ENCODE measurements around the gene RASL11B.

Gene RASL11B

GRCh38 chr4:52837716-52838558, 24.2 kb upstream of the RASL11B start:
- H3K4me3 ChIP-seq (ENCODE audit: insufficient read length, low read depth), result no peak overlapping the region
- H3K4me1 ChIP-seq (ENCODE audit: insufficient read depth, insufficient read length), result peaks cover 2% of the 10 kb centered on the region
- H3K9me3 ChIP-seq (ENCODE audit: insufficient read depth, low read length), result no peaks in the 10 kb centered on the region
- no peaks in the 10 kb centered on the region for H3K36me3 ChIP-seq (ENCODE audit: insufficient read depth, insufficient read length, low read length)
- peak overlapping the region; percentile 26 for H3K9ac ChIP-seq (ENCODE audit: insufficient read length, low read depth)
- TF ChIP-seq SUZ12 (IDR thresholded peaks at IDR 0.05; ENCODE audit: extremely low read depth, insufficient read depth, insufficient read length), result no peak
- TF ChIP-seq ZNF274 (IDR thresholded peaks at IDR 0.05; ENCODE audit: low read depth, low read length), result no peak
- TF ChIP-seq YY1 (IDR thresholded peaks at IDR 0.05; ENCODE audit: insufficient read depth, insufficient read length), result no peak
- no peak for DNase-seq (ENCODE audit: low read depth, low spot score)
- no peaks in the 10 kb centered on the region for H3K27me3 ChIP-seq (ENCODE audit: insufficient read depth, insufficient read length)

GRCh38 chr4:52838729-52839586, 23.2 kb upstream of the RASL11B start:
- no peaks in the 10 kb centered on the region for H3K36me3 ChIP-seq (ENCODE audit: insufficient read depth, insufficient read length, low read length)
- H3K9ac ChIP-seq (ENCODE audit: insufficient read length, low read depth), result no peak overlapping the region
- no peaks in the 10 kb centered on the region for H3K9me3 ChIP-seq (ENCODE audit: insufficient read depth, low read length)
- no peak for TF ChIP-seq ZNF274 (IDR thresholded peaks at IDR 0.05; ENCODE audit: low read depth, low read length)
- no peak for TF ChIP-seq YY1 (IDR thresholded peaks at IDR 0.05; ENCODE audit: insufficient read depth, insufficient read length)
- no peak for TF ChIP-seq SUZ12 (IDR thresholded peaks at IDR 0.05; ENCODE audit: extremely low read depth, insufficient read depth, insufficient read length)
- no peak for DNase-seq (ENCODE audit: low read depth, low spot score)
- H3K4me1 ChIP-seq (ENCODE audit: insufficient read depth, insufficient read length), result peaks cover 2% of the 10 kb centered on the region
- H3K4me3 ChIP-seq (ENCODE audit: insufficient read length, low read depth), result no peak overlapping the region
- H3K27me3 ChIP-seq (ENCODE audit: insufficient read depth, insufficient read length), result no peaks in the 10 kb centered on the region

GRCh38 chr4:52840531-52841370, 21.4 kb upstream of the RASL11B start:
- H3K4me1 ChIP-seq (ENCODE audit: insufficient read depth, insufficient read length), result peaks cover 2% of the 10 kb centered on the region
- H3K4me3 ChIP-seq (ENCODE audit: insufficient read length, low read depth), result no peak overlapping the region
- no peak for DNase-seq (ENCODE audit: low read depth, low spot score)
- no peaks in the 10 kb centered on the region for H3K27me3 ChIP-seq (ENCODE audit: insufficient read depth, insufficient read length)
- H3K36me3 ChIP-seq (ENCODE audit: insufficient read depth, insufficient read length, low read length), result no peaks in the 10 kb centered on the region
- TF ChIP-seq ZNF274 (IDR thresholded peaks at IDR 0.05; ENCODE audit: low read depth, low read length) (no peak), YY1 (IDR thresholded peaks at IDR 0.05; ENCODE audit: insufficient read depth, insufficient read length) (no peak), SUZ12 (IDR thresholded peaks at IDR 0.05; ENCODE audit: extremely low read depth, insufficient read depth, insufficient read length) (no peak)
- no peaks in the 10 kb centered on the region for H3K9me3 ChIP-seq (ENCODE audit: insufficient read depth, low read length)
- H3K9ac ChIP-seq (ENCODE audit: insufficient read length, low read depth), result no peak overlapping the region

GRCh38 chr4:52841682-52842456, 20.2 kb upstream of the RASL11B start:
- no peak overlapping the region for H3K4me3 ChIP-seq (ENCODE audit: insufficient read length, low read depth)
- H3K4me1 ChIP-seq (ENCODE audit: insufficient read depth, insufficient read length), result peaks cover 2% of the 10 kb centered on the region
- no peaks in the 10 kb centered on the region for H3K9me3 ChIP-seq (ENCODE audit: insufficient read depth, low read length)
- no peak overlapping the region for H3K9ac ChIP-seq (ENCODE audit: insufficient read length, low read depth)
- TF ChIP-seq YY1 (IDR thresholded peaks at IDR 0.05; ENCODE audit: insufficient read depth, insufficient read length) (no peak), ZNF274 (IDR thresholded peaks at IDR 0.05; ENCODE audit: low read depth, low read length) (no peak), SUZ12 (IDR thresholded peaks at IDR 0.05; ENCODE audit: extremely low read depth, insufficient read depth, insufficient read length) (no peak)
- H3K27me3 ChIP-seq (ENCODE audit: insufficient read depth, insufficient read length), result no peaks in the 10 kb centered on the region
- DNase-seq (ENCODE audit: low read depth, low spot score), result no peak
- H3K36me3 ChIP-seq (ENCODE audit: insufficient read depth, insufficient read length, low read length), result no peaks in the 10 kb centered on the region

- peaks cover 2% of the 10 kb centered on the region for H3K4me1 ChIP-seq (ENCODE audit: insufficient read depth, insufficient read length)
- no peak for DNase-seq (ENCODE audit: low read depth, low spot score)
- TF ChIP-seq YY1 (IDR thresholded peaks at IDR 0.05; ENCODE audit: insufficient read depth, insufficient read length), result no peak
- TF ChIP-seq SUZ12 (IDR thresholded peaks at IDR 0.05; ENCODE audit: extremely low read depth, insufficient read depth, insufficient read length), result no peak
- no peak for TF ChIP-seq ZNF274 (IDR thresholded peaks at IDR 0.05; ENCODE audit: low read depth, low read length)
These were observed 19.3 kb upstream of the RASL11B start for GRCh38 chr4:52842792-52843191.

GRCh38 chr4:52843351-52843750, 18.8 kb upstream of the RASL11B start:
- Histone ChIP-seq H3K4me3 (ENCODE audit: insufficient read length, low read depth) (no peak overlapping the region), H3K36me3 (ENCODE audit: insufficient read depth, insufficient read length, low read length) (no peaks in the 10 kb centered on the region), H3K4me1 (ENCODE audit: insufficient read depth, insufficient read length) (peaks cover 2% of the 10 kb centered on the region), H3K9me3 (ENCODE audit: insufficient read depth, low read length) (no peaks in the 10 kb centered on the region), H3K9ac (ENCODE audit: insufficient read length, low read depth) (no peak overlapping the region), H3K27me3 (ENCODE audit: insufficient read depth, insufficient read length) (no peaks in the 10 kb centered on the region)
- TF ChIP-seq SUZ12 (IDR thresholded peaks at IDR 0.05; ENCODE audit: extremely low read depth, insufficient read depth, insufficient read length), result no peak
- no peak for TF ChIP-seq YY1 (IDR thresholded peaks at IDR 0.05; ENCODE audit: insufficient read depth, insufficient read length)
- no peak for TF ChIP-seq ZNF274 (IDR thresholded peaks at IDR 0.05; ENCODE audit: low read depth, low read length)
- DNase-seq (ENCODE audit: low read depth, low spot score), result no peak

More at GRCh38 chr4:52842792-52843191, 19.3 kb upstream of the RASL11B start:
- no peaks in the 10 kb centered on the region for H3K9me3 ChIP-seq (ENCODE audit: insufficient read depth, low read length)
- no peak overlapping the region for H3K4me3 ChIP-seq (ENCODE audit: insufficient read length, low read depth)
- no peak overlapping the region for H3K9ac ChIP-seq (ENCODE audit: insufficient read length, low read depth)
- H3K27me3 ChIP-seq (ENCODE audit: insufficient read depth, insufficient read length), result no peaks in the 10 kb centered on the region
- no peaks in the 10 kb centered on the region for H3K36me3 ChIP-seq (ENCODE audit: insufficient read depth, insufficient read length, low read length)
